Measurements from ENCODE around the gene SLC26A9.
"Not testable (repeated sequence)": the region's sequence is repeated elsewhere in the genome, so short reads cannot be mapped to it uniquely, and the experiment has no call there.

SLC26A9 gene

DNA sequence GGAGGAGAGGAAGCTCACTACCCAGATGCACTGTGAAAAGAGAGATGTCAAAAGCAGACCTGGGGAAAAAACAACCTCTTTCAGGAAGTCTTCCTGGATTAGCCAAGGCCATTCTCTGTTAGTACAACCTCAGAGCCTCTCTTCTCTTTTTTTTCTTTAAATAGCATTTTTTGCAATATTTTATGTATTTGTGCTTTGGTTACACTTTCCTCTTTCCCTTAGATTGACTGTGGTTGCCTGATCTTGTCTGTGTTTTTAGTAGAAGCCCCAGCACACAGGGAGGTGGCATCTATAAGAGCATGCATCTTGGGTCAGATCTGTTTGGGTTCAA is 18.8 kb downstream of the SLC26A9 start:
- DNase-seq = no peak

DNA sequence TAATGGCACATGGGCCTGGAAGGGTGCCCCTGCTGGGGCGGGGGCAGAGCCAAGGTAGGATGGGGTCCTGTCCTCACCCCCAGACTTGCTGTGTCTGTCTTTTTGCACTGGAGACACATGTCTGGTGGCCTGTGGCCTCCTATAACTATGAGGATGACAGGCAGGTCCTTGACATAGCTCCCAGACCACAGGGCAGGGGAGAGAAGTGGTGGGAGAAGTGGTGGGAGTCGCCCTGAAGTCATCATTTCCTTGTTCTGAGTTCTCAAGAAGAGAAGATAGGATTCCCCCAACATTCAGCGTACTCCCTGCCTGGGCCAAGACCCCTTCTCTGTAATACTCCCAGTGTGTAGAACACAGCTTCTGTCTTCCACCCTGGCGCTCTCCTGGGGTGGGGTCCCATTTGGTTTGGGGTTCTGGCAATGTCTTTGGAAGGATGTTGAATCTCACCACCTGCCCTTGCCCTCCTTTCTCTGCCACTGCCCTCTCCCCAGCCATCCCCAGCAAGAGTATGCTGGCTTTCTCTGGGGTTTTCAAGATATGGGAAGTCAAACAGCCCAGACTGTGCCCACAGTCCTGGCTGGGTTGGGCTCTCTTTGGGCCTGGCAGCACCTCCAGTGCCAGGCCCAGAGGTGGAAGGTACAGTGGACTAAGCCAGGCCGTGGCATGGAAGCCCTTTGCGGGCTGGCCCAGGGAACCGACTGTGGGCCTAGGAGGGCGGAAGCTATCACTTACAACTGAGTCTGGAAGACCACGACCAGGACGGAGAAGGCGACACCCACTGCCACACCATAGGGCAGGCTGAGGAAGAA is 19.4 kb downstream of the SLC26A9 start:
- DNase-seq = no peak

DNA sequence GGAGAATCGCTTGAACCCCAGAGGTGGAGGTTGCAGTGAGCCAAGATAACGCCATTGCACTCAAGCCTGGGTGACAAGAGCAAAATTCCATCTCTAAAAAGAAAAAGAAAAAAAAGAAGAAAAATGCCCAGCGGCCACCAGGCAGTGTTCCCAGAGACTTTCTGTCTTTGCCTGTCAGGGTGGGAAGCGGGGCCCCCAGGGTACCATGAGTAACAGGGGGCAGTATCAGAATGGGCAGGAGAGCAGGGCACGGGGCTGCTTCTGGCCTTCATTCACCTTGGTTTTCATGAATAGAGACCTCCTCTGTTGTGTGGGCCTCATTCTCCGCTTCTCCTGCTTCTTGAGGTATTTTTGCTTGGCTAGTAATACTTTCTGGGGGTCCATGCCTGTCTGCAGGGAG is 20.4 kb downstream of the SLC26A9 start:
- DNase-seq = no peak

DNA sequence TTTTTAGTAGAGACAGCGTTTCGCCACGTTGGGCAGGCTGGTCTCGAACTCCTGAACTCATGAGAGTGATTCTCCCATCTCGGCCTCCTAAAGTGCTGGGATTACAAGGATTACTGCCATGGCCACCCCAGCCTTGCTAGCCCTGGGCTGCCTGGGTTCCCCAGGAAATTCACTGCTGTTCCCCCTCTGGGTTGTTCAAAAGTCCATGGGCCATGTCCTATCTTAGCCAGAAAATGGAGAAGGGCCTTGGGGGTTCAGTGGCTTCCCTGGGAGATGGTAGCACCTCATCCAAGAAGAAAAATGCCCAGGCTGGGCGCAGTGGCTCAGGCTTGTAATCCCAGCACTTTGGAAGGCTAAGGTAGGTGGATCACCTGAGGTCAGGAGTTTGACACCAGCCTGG is 20.9 kb downstream of the SLC26A9 start:
- no peak for DNase-seq

DNA sequence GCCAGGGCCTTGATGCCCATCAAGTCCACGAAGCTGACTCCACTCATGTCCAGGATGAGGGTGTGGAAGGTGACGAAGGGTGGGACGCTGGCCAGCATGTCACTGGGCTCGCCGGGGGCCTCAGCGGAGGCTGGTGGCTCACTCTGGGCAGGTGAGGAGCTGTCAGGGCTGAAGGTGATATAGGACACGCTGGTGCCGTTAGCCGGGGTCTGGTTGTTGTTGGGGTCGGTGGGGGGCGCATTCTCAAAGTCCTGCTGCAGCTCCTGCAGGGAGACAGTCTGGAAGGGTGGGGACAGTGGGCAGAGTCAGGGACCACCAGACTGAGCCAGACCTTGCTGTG is 21.7 kb downstream of the SLC26A9 start:
- no peak for DNase-seq

DNA sequence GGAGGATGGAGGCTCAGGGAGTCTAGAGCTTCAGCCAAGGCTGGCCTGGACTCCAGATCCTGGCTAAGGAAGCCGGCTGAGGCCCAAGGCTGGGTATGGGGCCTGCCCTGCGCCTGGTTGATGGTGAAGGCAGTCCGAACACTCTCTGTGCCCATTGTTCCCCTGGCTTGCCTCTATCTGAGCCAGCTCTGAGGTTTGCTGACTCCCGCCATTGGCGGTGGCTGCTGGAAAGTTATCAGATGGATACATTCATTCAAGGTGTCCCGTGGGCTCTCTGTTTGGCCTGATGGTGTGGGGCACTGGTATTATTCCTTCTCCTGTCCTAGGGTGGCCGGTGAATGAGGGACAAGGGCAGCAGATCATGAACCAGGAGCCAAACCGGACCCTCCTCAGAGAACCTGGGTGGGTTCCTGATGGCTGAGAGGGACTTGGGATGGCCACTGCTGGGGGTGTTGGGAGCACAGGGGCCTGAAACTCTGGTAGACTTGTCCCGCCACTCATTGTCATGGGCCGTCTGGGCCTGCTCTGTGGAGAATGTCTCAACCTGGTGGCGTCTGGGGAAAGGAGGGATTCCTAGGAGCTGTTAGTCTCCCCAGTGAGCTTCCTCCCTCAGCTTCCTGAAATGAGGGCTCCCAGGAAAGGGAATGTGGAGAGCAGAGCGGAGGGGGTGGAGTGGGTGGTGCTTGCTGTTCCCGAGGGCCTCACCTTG is 22.2 kb downstream of the SLC26A9 start:
- DNase-seq = no peak

DNA sequence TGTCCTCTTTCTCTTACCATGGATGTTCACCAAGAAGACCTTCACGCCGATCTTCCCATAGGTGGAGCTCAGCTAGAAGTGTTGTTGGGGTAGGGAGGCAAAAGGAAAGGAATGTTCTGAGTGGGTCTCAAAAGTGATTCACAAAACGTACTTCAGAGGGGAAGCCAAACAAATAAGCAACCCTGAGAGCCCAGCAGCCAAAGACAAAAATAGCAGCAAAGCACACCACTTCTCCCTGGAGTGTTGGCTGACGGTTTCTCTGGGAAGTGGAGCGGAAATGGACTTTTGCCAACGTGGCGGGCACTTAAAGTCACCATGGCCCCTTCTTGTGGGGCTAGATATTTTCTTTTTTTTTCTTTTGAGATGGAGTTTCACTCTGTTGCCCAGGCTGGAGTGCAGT is 23.1 kb downstream of the SLC26A9 start:
- no peak for DNase-seq

DNA sequence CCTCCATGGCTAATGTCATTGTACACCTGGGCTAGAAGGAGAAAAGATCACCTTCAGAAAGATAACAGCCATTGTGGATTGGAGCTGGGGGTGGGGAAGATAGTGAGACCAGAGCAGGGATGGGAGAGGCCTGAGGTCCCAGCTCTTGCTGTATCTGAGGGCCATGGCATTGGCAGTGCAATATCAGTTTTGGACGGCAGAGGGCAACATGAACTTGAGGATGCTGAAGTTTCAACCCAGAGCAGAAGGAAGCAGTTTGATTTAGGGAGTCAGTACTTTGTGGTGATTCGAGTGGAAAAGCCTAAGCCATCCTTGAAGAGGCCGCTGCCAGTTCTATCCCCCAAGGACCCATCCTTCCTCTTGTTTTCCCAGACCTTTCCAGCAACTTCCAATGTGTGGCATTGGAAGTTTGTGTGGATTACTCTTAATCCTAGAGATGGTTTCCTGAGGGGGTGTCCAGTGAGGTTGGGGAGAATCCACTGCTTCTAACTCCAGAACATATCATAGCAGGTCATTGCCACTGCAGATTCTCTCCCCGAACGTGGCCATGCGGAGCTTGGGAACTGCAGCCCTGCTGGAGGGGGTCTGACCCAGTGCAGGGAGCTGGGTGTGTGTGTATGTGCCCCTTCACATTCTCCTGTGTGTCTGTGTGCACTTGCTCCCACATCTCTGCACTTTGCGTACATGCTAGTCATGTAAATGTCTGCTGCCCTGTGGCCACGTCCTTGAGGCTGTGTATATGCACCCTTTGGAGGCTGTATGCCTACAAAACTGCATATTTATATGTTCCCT is 24.1 kb downstream of the SLC26A9 start:
- peak; percentile 66 for DNase-seq

DNA sequence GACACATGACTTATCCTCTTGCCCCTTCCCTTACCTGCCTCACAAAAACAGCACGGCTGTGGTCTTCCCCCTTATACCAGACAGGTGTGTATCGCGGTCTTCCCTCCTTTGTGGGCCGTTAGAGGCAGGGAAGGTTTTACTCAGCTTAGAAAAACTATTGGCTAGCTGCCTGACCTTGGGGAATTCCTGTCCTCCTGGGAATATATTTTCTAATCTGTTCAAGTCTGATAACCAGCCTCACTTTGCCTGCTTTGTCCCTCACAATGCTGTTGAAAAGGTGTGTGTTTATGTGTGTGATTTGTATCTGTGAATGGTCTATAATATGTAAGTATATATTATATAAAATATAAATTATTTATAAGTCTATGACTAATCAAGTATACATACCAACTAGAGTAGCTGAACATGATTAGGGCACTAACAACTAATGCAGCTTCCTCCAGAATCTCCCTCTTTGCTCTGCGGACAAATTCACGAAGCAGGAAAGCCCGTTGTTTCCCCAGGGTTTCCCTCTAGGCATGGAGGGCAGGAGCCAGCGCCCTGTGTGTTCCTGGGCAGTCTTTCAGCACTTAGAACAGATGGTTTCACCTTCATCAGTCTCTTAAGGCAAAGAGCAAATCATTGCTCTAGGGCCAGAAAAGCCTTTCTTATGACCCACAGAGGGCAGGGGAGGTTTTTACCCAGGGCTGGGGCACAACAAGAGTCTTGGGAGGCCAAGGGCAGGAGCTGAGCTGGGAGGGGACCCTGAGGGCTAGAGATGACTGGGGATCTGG is 25.6 kb downstream of the SLC26A9 start:
- no peak for DNase-seq

DNA sequence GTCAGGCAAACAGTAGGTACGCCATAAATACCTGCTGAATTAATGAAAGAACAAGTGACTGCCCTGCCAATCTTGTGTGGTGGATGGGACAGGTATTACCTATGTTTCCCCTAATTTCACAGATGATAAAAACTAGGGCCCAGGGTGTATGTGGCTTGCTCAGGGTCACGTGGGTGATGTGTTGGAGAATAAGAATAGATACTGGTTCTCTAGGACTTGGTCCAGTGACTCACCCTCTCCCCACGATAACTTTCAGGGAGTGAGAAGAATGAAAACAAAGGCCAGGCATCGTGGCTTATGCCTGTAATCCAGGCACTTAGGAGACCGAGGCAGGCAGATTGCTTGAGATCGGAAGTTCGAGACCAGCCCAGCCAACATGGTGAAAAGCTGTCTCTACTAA is 26.7 kb downstream of the SLC26A9 start:
- no peak for DNase-seq

DNA sequence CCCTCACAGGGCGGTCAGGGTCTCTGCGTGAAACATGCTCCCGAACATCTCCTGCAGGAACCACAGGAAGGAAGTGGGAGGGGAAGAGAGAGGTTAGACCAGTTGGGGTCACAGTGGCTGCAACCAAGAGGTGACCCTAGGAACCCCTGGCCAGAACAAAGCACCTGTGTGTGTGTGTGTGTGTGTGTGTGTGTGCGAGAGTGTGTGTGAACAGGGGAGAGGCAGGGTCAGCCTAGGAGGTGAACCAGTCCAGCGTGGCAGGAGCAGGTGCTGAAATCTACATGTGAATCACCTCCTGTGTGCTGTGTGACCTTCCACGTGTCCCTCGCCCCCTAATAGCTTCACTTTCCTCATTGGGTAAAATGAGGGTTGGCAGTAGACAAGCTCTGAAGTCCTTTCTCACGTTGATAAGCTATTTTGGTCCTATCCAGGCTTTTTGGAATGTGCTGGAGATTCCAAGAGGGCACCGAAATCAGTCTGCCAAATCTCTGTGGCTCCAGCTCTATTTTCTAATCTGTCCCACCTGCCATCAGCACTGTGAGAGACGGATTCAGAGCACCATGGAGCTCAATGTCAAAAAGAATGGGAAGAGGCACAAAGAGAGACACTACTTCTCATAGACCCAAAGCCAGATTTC is 27.8 kb downstream of the SLC26A9 start:
- DNase-seq = no peak

DNA sequence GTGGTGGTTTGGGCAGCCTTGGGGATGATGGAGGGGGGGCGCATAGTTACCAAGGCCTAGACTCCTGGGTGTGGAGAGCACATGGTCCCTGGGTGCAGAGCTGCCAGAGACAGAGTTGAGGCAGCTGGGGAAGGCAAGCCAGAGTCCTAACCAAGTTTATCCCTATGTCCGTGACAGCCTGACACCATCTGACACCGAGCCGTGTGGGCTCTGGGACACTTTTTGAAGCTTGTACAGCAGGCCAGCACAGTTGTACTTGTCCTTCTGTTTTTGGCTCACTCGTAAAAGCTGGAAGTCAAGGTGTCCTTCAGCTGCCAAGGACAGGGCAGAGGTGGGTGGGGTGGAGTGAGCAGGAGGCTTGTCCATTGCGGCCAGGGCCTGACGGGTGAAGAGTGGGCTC is 28.5 kb downstream of the SLC26A9 start:
- no peak for DNase-seq

DNA sequence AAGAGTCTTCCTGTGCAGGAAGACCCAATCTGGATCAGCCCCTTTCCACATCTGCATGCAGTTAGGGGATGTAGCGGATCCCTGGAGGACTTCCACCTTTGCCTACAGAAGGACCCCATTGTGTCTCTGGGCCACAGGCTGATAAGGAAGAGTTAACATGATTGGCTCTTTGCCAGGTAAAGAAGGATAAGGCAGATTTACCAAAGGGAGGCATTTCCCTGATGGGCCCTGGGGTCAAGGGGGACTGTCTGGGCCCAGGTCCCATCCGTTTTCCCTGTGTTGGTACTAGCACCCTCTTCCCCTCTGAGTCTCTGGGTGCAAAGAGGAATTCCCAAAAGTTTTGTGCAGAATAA is 29.1 kb downstream of the SLC26A9 start:
- no peak for DNase-seq

DNA sequence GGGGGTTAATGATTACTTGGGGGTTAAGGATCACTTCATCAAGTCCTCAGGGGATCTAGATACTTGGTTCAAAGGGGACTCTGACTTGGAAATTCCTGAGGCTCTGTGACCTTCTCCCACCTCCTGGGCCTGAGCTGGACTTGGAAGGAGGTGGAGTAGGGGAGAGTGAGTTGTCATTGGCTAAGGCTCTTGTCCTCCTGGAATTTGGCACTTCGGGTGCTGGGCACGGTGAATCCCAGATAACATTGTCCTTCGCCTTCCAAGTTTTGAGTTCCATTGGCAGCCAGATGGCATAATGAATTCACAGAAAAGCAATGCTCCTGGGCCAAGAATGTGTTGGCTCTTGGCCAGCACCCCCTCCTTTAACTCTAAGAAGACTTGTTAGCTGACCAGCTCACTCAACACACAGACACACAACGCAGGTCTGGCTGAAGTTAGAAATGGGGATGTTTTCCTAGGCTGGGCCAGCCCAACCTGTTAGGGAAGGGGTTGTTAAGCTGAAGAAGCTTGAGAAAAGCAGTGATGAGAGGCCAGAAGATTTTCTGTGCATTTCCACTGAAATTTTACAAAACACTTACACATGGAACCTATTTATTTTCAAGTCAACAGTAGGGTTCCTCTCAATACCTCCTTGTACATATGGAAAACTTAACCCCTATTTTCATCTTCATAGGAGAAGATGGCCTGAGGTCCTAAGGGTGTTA is 29.7 kb downstream of the SLC26A9 start:
- no peak for DNase-seq

DNA sequence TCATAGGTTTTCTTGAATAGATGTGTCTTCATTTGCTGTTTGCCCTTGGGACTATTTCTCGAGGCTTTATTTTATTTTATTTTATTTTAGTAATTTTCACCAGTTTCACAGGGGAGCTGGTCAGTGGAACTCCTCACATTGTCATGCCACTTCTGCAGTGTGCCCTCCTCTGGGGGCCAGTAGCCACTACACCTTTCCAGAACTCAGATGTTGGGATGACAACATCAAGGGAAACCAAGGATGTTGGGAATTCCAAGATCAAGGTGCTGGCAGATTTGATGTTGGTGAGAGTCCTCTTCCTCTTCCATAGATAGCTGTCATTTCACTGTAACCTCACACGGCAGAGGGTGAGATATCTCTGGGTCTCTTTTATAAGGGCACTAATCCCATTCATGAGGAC is 35.5 kb downstream of the SLC26A9 start:
- no peak for DNase-seq

DNA sequence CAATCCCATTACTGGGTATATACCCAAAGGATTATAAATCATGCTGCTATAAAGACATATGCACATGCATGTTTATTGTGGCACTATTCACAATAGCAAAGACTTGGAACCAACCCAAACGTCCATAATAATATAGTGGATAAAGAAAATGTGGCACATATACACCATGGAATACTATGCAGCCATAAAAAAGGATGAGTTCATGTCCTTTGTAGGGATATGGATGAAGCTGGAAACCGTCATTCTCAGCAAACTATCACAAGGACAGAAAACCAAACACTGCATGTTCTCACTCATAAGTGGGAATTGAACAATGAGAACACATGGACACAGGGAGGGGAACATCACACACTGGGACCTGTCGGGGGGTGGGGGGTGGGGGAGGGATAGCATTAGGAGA is 38.2 kb downstream of the SLC26A9 start:
- DNase-seq = not testable (repeated sequence)

DNA sequence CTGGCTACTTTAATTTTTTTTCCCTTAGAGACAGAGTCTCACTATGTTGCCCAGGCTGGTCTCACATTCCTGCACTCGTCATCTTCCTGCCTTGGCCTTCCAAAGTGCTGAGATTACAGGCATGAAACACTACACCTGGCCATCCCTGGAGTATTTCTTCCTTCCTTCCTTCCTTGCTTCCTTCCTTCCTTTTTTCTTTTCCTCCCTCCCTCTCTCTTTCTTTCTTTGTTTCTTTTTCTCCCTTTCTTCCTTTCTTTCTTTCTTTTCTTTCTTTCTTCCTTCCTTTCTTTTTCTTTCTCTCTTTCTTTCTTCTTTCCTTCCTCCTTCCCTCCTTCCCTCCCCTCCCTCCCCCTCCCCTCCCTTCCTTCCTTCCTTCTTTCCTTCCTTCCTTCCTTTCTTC is 46.9 kb downstream of the SLC26A9 start:
- DNase-seq = no peak

DNA sequence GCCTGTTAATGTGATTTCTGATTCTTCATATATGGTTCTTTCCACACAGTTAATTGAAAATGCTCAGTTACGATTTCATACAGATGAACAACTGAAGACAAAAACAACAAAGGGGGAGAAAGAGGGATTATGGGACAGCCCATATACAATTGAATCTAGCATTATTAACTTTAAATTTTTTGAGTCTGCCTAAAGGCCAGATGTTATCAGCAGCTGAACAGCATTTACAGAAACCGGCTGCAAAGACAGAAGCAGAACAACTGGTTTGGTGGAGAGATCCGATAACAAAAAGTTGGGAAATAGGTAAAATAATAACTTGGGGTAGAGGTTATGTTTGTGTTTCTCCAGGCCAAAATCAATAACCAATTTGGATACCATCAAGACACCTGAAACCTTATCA is 49.1 kb downstream of the SLC26A9 start:
- not testable (repeated sequence) for DNase-seq

DNA sequence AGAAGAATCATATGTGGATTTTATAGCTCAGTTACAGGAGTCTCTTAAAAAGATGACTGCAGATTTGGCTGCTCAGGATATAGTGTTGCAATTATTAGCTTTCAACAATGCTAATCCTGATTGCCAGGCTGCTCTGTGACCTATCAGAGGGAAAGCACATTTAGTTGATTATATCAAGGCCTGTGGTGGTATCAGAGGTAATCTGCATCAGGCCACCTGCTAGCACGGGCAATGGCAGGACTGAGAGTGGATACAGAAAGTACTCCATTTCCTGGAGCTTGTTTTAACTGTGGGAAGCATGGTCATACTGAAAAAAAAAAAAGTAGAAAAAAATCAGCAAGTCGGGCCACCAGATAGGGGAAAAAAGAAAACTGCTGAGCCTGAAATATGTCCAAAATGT is 51.1 kb downstream of the SLC26A9 start:
- not testable (repeated sequence) for DNase-seq

DNA sequence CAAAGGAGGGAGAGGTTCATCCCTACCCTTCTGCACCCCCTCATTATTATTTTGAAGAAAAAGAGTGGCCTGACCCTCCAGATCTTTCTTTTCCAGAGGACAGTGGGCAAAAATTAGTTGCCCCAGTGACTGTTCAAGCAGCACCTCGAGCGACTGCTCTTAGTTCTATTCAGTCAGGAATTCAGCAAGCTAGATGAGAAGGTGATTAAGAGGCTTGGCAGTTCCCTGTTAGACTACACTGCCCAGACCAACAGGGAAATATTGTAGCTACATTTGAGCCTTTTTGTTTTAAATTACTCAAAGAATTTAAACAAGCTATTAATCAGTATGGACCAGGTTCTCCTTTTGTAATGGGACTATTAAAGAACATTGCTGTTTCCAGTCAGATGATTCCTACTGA is 51.8 kb downstream of the SLC26A9 start:
- not testable (repeated sequence) for DNase-seq

DNA sequence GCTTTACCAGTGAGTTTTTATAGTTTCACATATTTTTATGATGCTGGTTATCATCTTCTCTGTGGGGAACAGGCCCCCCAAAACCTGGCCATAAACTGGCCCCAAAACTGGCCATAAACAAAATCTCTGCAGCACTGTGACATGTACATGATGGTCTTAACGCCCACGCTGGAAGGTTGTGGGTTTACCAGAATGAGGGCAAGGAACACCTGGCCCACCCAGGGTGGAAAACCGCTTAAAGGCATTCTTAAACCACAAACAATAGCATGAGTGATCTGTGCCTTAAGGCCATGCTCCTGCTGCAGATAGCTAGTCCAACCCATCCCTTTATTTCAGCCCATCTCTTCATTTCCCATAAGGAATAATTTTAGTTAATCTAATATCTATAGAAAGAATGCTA is 52.6 kb downstream of the SLC26A9 start:
- not testable (repeated sequence) for DNase-seq

DNA sequence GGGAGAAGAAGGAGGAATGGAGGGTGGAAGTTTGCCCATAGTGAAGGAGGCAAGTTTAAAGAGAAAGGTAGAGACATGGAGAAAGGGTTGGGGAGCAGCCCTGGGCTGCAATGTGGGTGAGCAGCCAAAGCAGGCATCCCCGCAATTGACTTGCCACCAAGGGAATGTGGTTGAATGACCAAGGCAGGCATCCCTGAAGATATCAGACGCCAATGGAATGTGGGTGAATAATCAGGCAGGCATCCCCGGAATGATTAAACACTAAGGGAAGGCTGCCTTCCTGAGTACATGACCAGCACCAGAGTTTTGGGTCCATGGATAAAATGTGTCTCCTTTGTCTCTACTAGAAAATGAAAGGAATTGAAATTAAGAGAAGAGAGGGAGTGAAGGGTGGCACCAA is 53.5 kb downstream of the SLC26A9 start:
- not testable (repeated sequence) for DNase-seq

Measured in NCI-H146 (cell line).